Thyroid gland (tissue), 4 donors: ENCODE measurements around the gene PTPN18. TPM values are rescaled to one million over a fixed set of nuclear protein-coding genes. Genes with fewer than 3 reads are reported as not detected.

Experiments
- DNase-seq, 2 donors: peaks; one replicate each; pipeline ENCODE4 v3.0.0-alpha.2; 2019
- H3K27ac ChIP-seq, 3 donors: fragments of 200-600 bp; sonication (generic); 1 replicate in 2 of 3; 2 replicates in 1 of 3; pipeline ENCODE4 v1.5.1; 2016 to 2019; ENCODE audit warnings: mild to moderate bottlenecking in 1 of 3, moderate library complexity in 1 of 3
- H3K27me3 ChIP-seq: fragments of 200-600 bp; sonication (generic); one replicate; pipeline ENCODE4 v1.5.1; 2019
- H3K36me3 ChIP-seq, 2 donors: fragments of 200-600 bp; sonication (generic); one replicate each; pipeline ENCODE4 v1.5.1; 2016 to 2019
- H3K4me1 ChIP-seq, 2 donors: fragments of 200-600 bp; sonication (generic); one replicate each; pipeline ENCODE4 v1.5.1; 2017 to 2019
- H3K4me3 ChIP-seq, 3 donors: fragments of 200-600 bp; sonication (generic); replicated peaks in 1 of 3; 1 replicate in 2 of 3; 2 replicates in 1 of 3; pipeline ENCODE4 v1.5.1; 2016; ENCODE audit warnings: mild to moderate bottlenecking in 1 of 3
- H3K9me3 ChIP-seq: fragments of 200-600 bp; sonication (generic); one replicate; pipeline ENCODE4 v1.5.1; 2017
- POLR2A ChIP-seq, 2 donors: fragments of 450-650 bp; IDR thresholded peaks; one replicate each; pipeline ENCODE4 v1.6.1; 2017; ENCODE audit warnings: antibody characterized with exemption in 2 of 2, mild to moderate bottlenecking in 2 of 2, moderate library complexity in 1 of 2
- whole genome bisulfite sequencing, 2 donors: methylation state at CpG; one replicate each; pipeline ENCODE4 v1.1.5; 2017; 5-methylcytosine and 5-hydroxymethylcytosine counted together
- intact Hi-C: fragments of 100-400 bp; cut with DNase I; formaldehyde crosslinking; loops from one replicate; pipeline ENCODE4 v1.15.1; 2023
- total RNA-seq, 4 donors: library from RNA; depleted of rRNA; stranded (reverse); fragments of >200 nt; gene quantifications; one replicate each; pipeline ENCODE4 v1.2.3, GENCODE V29; 2016
- TF ChIP-seq, protein P1 (sequence below), 6 experiments: fragments of 200-600 bp in 3 of 6; fragments of 450-650 bp in 3 of 6; sonication (generic) in 3 of 6; IDR thresholded peaks; one replicate each; pipeline ENCODE4 v1.5.1; 2016 to 2019; ENCODE audit warnings: antibody characterized with exemption in 6 of 6, mild to moderate bottlenecking in 2 of 6, inconsistent platforms in 1 of 6, moderate library complexity in 1 of 6

Gene PTPN18, protein sequence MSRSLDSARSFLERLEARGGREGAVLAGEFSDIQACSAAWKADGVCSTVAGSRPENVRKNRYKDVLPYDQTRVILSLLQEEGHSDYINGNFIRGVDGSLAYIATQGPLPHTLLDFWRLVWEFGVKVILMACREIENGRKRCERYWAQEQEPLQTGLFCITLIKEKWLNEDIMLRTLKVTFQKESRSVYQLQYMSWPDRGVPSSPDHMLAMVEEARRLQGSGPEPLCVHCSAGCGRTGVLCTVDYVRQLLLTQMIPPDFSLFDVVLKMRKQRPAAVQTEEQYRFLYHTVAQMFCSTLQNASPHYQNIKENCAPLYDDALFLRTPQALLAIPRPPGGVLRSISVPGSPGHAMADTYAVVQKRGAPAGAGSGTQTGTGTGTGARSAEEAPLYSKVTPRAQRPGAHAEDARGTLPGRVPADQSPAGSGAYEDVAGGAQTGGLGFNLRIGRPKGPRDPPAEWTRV
- total RNA-seq: 10 to 100 TPM; 45.5 to 69.8 (median 57.4) TPM

DNA sequence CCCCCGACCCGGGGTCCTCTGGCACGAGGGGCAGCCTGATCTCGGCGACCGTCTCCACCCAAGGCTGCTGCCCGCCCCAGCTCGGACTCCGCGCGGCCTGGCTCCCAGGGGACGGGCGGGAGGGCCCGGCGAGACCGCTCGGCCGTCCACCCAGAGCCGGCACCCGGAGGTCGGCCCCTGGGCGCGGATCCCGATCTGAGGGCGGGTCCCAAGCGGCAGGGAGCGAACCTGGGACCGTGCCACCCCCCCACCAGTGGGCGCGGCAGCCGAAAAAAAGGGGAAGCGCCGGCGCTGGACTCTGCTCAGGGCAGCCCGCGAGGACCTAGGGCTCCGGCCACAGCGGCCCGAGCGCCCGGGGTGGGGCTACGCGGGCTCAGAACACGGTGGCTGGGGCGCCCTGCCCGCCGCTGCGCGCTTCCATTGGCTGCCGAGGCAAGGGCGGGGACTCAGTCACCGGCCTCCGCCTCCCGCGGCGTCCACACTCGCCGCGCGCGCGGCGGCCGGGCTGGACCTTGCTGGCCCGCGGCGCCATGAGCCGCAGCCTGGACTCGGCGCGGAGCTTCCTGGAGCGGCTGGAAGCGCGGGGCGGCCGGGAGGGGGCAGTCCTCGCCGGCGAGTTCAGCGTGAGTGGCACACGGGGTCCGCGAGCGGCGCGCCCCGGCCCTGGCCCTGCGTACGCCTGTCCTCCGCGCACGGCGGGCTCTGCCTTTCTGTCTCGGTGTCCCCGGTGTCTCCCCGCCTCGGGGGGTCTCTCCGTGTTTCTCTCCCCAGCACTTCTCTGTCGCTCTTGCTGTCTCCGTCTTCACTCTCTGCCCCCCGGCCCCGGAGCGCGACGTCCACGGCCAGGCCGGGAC, at the start of gene PTPN18:
TSS of gene PTPN18 (plus strand) at position 479 of the 854 bp plus-strand sequence. CDS start at position 531, 52 bp downstream.
- intact Hi-C loops: no loop called here
- peak; percentile 11 to 90 for TF ChIP-seq POLR2A (IDR thresholded peaks at IDR 0.05)
- TF ChIP-seq, protein P1, sequence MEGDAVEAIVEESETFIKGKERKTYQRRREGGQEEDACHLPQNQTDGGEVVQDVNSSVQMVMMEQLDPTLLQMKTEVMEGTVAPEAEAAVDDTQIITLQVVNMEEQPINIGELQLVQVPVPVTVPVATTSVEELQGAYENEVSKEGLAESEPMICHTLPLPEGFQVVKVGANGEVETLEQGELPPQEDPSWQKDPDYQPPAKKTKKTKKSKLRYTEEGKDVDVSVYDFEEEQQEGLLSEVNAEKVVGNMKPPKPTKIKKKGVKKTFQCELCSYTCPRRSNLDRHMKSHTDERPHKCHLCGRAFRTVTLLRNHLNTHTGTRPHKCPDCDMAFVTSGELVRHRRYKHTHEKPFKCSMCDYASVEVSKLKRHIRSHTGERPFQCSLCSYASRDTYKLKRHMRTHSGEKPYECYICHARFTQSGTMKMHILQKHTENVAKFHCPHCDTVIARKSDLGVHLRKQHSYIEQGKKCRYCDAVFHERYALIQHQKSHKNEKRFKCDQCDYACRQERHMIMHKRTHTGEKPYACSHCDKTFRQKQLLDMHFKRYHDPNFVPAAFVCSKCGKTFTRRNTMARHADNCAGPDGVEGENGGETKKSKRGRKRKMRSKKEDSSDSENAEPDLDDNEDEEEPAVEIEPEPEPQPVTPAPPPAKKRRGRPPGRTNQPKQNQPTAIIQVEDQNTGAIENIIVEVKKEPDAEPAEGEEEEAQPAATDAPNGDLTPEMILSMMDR (IDR thresholded peaks at IDR 0.05): peak in 5 of 6 experiments; percentile 10 to 62 (median 49)
- Histone ChIP-seq H3K36me3 (no peaks in the 10 kb centered on the region), H3K27me3 (no peaks in the 10 kb centered on the region), H3K9me3 (no peaks in the 10 kb centered on the region), H3K4me1 (peaks cover 10 to 35% of the 10 kb centered on the region in 2 donors), H3K4me3 (peak within 1 kb of the TSS; percentile 45 to 80 (median 62)), H3K27ac (peak within 1 kb of the TSS; percentile 62 to 83 (median 71))
- WGBS, 2 donors: 0 to 2% methylated on average over 10 to 46 of the region's 107 CpGs
- peak; percentile 91 to 92 for DNase-seq

DNA sequence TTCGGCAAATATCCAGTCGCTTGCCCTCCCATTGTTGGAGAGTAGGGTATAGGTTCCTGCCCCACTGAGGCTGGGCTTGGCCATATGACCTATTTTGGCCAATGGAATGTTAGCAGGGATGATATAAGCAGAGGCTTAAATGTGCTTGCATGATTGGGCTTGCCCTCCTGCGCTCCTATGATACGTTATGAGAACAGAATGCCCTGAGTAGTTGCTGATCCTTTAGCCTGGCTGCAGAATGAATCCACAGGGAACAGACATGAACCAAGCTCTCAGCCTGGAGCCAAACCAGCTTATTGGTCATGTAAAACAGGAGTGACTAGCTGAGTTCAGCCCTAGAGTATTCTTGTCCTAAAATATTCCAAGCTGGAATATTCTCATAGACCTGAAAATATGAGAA, 48.0 kb upstream of the PTPN18 start:
- H3K9me3 ChIP-seq: no peaks in the 10 kb centered on the region
- no peak for DNase-seq
- H3K4me3 ChIP-seq: no peak overlapping the region
- intact Hi-C loops: no loop called here
- no peaks in the 10 kb centered on the region for H3K36me3 ChIP-seq
- 90 to 97% methylated on average over 4 of the region's 4 CpGs for WGBS, 2 donors
- no peaks in the 10 kb centered on the region for H3K4me1 ChIP-seq
- H3K27ac ChIP-seq: no peak overlapping the region
- no peaks in the 10 kb centered on the region for H3K27me3 ChIP-seq
- TF ChIP-seq POLR2A (IDR thresholded peaks at IDR 0.05): no peak
- TF ChIP-seq, protein P1 (IDR thresholded peaks at IDR 0.05): no peak

DNA sequence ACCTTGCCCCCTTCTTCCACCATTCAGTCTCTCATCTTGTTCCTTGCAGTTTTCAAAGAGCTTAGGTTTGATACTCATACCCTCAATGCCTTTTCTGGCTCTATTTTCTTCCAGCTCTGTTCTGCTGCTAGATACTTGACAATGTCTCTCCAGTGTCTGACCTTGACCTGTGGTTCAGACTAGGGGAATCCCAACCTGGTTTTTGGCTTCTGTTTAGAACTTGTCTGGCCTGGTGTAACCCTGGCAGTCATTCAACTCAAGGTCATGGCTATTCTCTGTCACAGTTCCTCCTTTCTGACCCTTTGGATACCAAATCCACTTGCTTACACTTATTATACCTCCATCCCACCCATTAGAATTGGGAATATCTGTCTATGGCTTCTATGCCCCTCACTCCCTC, 45.0 kb upstream of the PTPN18 start:
- Histone ChIP-seq H3K9me3 (no peaks in the 10 kb centered on the region), H3K36me3 (no peaks in the 10 kb centered on the region), H3K4me1 (no peaks in the 10 kb centered on the region), H3K27me3 (no peaks in the 10 kb centered on the region), H3K4me3 (no peak overlapping the region), H3K27ac (no peak overlapping the region)
- intact Hi-C loops: no loop called here
- no peak for DNase-seq
- TF ChIP-seq POLR2A (IDR thresholded peaks at IDR 0.05): no peak
- TF ChIP-seq, protein P1 (IDR thresholded peaks at IDR 0.05): no peak

DNA sequence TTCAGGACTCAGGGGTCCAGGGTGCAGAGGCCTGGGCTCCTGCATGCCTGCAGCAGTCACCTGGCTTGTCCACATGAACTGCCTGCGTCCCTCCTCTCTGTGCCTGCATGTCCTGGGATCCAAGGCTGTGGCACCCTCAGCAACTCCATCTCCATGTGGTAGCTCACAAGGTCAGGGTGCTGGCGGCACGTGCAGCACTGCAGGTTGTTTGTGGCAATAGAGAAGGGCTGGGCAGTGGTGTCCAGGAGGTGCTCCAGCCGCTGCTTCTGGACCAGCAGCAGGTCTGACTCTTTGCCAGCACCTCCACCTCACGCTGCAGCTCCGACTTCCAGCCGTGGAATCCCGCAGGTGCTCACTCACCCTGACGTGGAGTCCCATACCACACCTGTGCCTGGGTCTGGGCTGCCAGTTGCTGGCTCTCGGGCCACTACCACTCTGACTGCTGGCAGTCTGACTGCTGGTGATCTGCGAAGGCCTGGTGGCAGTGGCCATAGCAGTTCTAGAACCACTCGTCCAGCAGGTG, 42.0 kb upstream of the PTPN18 start:
- no peak for DNase-seq
- Histone ChIP-seq H3K4me1 (no peaks in the 10 kb centered on the region), H3K27me3 (no peaks in the 10 kb centered on the region), H3K4me3 (no peak overlapping the region), H3K9me3 (no peaks in the 10 kb centered on the region), H3K36me3 (no peaks in the 10 kb centered on the region), H3K27ac (no peak overlapping the region)
- intact Hi-C loops: no loop called here
- WGBS, 2 donors: 83% methylated on average over 9 of the region's 12 CpGs; no CpG with 5 or more reads in 1 of the 2 donors
- TF ChIP-seq, protein P1 (IDR thresholded peaks at IDR 0.05): no peak
- no peak for TF ChIP-seq POLR2A (IDR thresholded peaks at IDR 0.05)
